ENCODE measurements around the gene XYLT1. TPM values are rescaled to one million over a fixed set of nuclear protein-coding genes. Genes with fewer than 3 reads are reported as not detected.
"Not testable (repeated sequence)": the region's sequence is repeated elsewhere in the genome, so short reads cannot be mapped to it uniquely, and the experiment has no call there.

Gene XYLT1
- total and polyA plus RNA-seq, 2 donors, result 2.2 to 3.5 TPM

- peak in 3 of 9 donors; percentile 31 to 62 (median 38) for DNase-seq (ENCODE audit: low read depth in 6 of 9, low spot score in 9 of 9)
- 55% methylated on average over 7 of the region's 7 CpGs for WGBS
- H3K27ac ChIP-seq (ENCODE audit: low read depth in 1 of 2, low read length in 1 of 2), result no peak overlapping the region
These were observed 130.8 kb downstream of the XYLT1 start for GRCh38 chr16:17339764-17340541.

GRCh38 chr16:17338244-17338643 is 132.5 kb downstream of the XYLT1 start:
- peaks cover 0 to 2% of the 10 kb centered on the region in 2 donors for H3K9me3 ChIP-seq (ENCODE audit: control insufficient read depth in 2 of 2, insufficient read depth in 1 of 2, low read length in 1 of 2)
- DNase-seq (ENCODE audit: low read depth in 6 of 9, low spot score in 9 of 9), result no peak
- H3K27me3 ChIP-seq (ENCODE audit: control insufficient read depth in 2 of 2, insufficient read depth in 1 of 2, low read length in 1 of 2), result no peaks in the 10 kb centered on the region
- H3K27ac ChIP-seq (ENCODE audit: low read depth in 1 of 2, low read length in 1 of 2), result no peak overlapping the region
- 98% methylated on average over 7 of the region's 7 CpGs for WGBS
- H3K36me3 ChIP-seq (ENCODE audit: control insufficient read depth in 2 of 2, insufficient read depth in 2 of 2, low read length in 1 of 2), result no peaks in the 10 kb centered on the region
- H3K4me3 ChIP-seq (ENCODE audit: low read length in 2 of 2), result no peak overlapping the region
- peaks cover 10 to 25% of the 10 kb centered on the region in 2 donors for H3K4me1 ChIP-seq (ENCODE audit: control insufficient read depth in 2 of 2, insufficient read depth in 2 of 2, low read length in 2 of 2)

More at GRCh38 chr16:17339764-17340541, 130.8 kb downstream of the XYLT1 start:
- no peak overlapping the region for H3K4me3 ChIP-seq (ENCODE audit: low read length in 2 of 2)
- peaks cover 0 to 3% of the 10 kb centered on the region in 2 donors for H3K9me3 ChIP-seq (ENCODE audit: control insufficient read depth in 2 of 2, insufficient read depth in 1 of 2, low read length in 1 of 2)
- no peaks in the 10 kb centered on the region for H3K27me3 ChIP-seq (ENCODE audit: control insufficient read depth in 2 of 2, insufficient read depth in 1 of 2, low read length in 1 of 2)
- peaks cover 14 to 38% of the 10 kb centered on the region in 2 donors for H3K4me1 ChIP-seq (ENCODE audit: control insufficient read depth in 2 of 2, insufficient read depth in 2 of 2, low read length in 2 of 2)
- no peaks in the 10 kb centered on the region for H3K36me3 ChIP-seq (ENCODE audit: control insufficient read depth in 2 of 2, insufficient read depth in 2 of 2, low read length in 1 of 2)

- Histone ChIP-seq H3K9me3 (ENCODE audit: control insufficient read depth in 2 of 2, insufficient read depth in 1 of 2, low read length in 1 of 2) (no peaks in the 10 kb centered on the region), H3K27ac (ENCODE audit: low read depth in 1 of 2, low read length in 1 of 2) (no peak overlapping the region), H3K4me1 (ENCODE audit: control insufficient read depth in 2 of 2, insufficient read depth in 2 of 2, low read length in 2 of 2) (peaks cover 6 to 11% of the 10 kb centered on the region in 2 donors), H3K27me3 (ENCODE audit: control insufficient read depth in 2 of 2, insufficient read depth in 1 of 2, low read length in 1 of 2) (no peaks in the 10 kb centered on the region), H3K4me3 (ENCODE audit: low read length in 2 of 2) (no peak overlapping the region), H3K36me3 (ENCODE audit: control insufficient read depth in 2 of 2, insufficient read depth in 2 of 2, low read length in 1 of 2) (no peaks in the 10 kb centered on the region)
- 90% methylated on average over 8 of the region's 8 CpGs for WGBS
- DNase-seq (ENCODE audit: low read depth in 6 of 9, low spot score in 9 of 9), result no peak
These were observed 134.2 kb downstream of the XYLT1 start for GRCh38 chr16:17336530-17336900.

GRCh38 chr16:17335826-17336529 is 134.8 kb downstream of the XYLT1 start:
- Histone ChIP-seq H3K27me3 (ENCODE audit: control insufficient read depth in 2 of 2, insufficient read depth in 1 of 2, low read length in 1 of 2) (no peaks in the 10 kb centered on the region), H3K4me3 (ENCODE audit: low read length in 2 of 2) (no peak overlapping the region), H3K27ac (ENCODE audit: low read depth in 1 of 2, low read length in 1 of 2) (no peak overlapping the region), H3K9me3 (ENCODE audit: control insufficient read depth in 2 of 2, insufficient read depth in 1 of 2, low read length in 1 of 2) (no peaks in the 10 kb centered on the region), H3K36me3 (ENCODE audit: control insufficient read depth in 2 of 2, insufficient read depth in 2 of 2, low read length in 1 of 2) (no peaks in the 10 kb centered on the region), H3K4me1 (ENCODE audit: control insufficient read depth in 2 of 2, insufficient read depth in 2 of 2, low read length in 2 of 2) (peaks cover 6 to 11% of the 10 kb centered on the region in 2 donors)
- WGBS, result 89% methylated on average over 11 of the region's 11 CpGs
- DNase-seq (ENCODE audit: low read depth in 6 of 9, low spot score in 9 of 9), result no peak

GRCh38 chr16:17335406-17335805 is 135.4 kb downstream of the XYLT1 start:
- not testable (repeated sequence) for DNase-seq (ENCODE audit: low read depth in 6 of 9, low spot score in 9 of 9); H3K9me3 ChIP-seq (ENCODE audit: control insufficient read depth in 2 of 2, insufficient read depth in 1 of 2, low read length in 1 of 2); H3K4me1 ChIP-seq (ENCODE audit: control insufficient read depth in 2 of 2, insufficient read depth in 2 of 2, low read length in 2 of 2); H3K27ac ChIP-seq (ENCODE audit: low read depth in 1 of 2, low read length in 1 of 2); H3K27me3 ChIP-seq (ENCODE audit: control insufficient read depth in 2 of 2, insufficient read depth in 1 of 2, low read length in 1 of 2); H3K4me3 ChIP-seq (ENCODE audit: low read length in 2 of 2); H3K36me3 ChIP-seq (ENCODE audit: control insufficient read depth in 2 of 2, insufficient read depth in 2 of 2, low read length in 1 of 2)
- 96% methylated on average over 10 of the region's 10 CpGs for WGBS

- no peaks in the 10 kb centered on the region for H3K36me3 ChIP-seq (ENCODE audit: control insufficient read depth in 2 of 2, insufficient read depth in 2 of 2, low read length in 1 of 2)
- DNase-seq (ENCODE audit: low read depth in 6 of 9, low spot score in 9 of 9), result no peak
- no peak overlapping the region for H3K4me3 ChIP-seq (ENCODE audit: low read length in 2 of 2)
- peaks cover 0 to 3% of the 10 kb centered on the region in 2 donors for H3K4me1 ChIP-seq (ENCODE audit: control insufficient read depth in 2 of 2, insufficient read depth in 2 of 2, low read length in 2 of 2)
- no peaks in the 10 kb centered on the region for H3K9me3 ChIP-seq (ENCODE audit: control insufficient read depth in 2 of 2, insufficient read depth in 1 of 2, low read length in 1 of 2)
- H3K27ac ChIP-seq (ENCODE audit: low read depth in 1 of 2, low read length in 1 of 2), result no peak overlapping the region
- no peaks in the 10 kb centered on the region for H3K27me3 ChIP-seq (ENCODE audit: control insufficient read depth in 2 of 2, insufficient read depth in 1 of 2, low read length in 1 of 2)
- 96% methylated on average over 5 of the region's 5 CpGs for WGBS
These were observed 136.7 kb downstream of the XYLT1 start for GRCh38 chr16:17334096-17334495.

- no peak overlapping the region for H3K27ac ChIP-seq (ENCODE audit: low read depth in 1 of 2, low read length in 1 of 2)
- no peak overlapping the region for H3K4me3 ChIP-seq (ENCODE audit: low read length in 2 of 2)
- H3K36me3 ChIP-seq (ENCODE audit: control insufficient read depth in 2 of 2, insufficient read depth in 2 of 2, low read length in 1 of 2), result no peaks in the 10 kb centered on the region
- no peaks in the 10 kb centered on the region for H3K9me3 ChIP-seq (ENCODE audit: control insufficient read depth in 2 of 2, insufficient read depth in 1 of 2, low read length in 1 of 2)
- H3K4me1 ChIP-seq (ENCODE audit: control insufficient read depth in 2 of 2, insufficient read depth in 2 of 2, low read length in 2 of 2), result peaks cover 0 to 3% of the 10 kb centered on the region in 2 donors
- 92% methylated on average over 2 of the region's 2 CpGs for WGBS
- H3K27me3 ChIP-seq (ENCODE audit: control insufficient read depth in 2 of 2, insufficient read depth in 1 of 2, low read length in 1 of 2), result no peaks in the 10 kb centered on the region
- DNase-seq (ENCODE audit: low read depth in 6 of 9, low spot score in 9 of 9), result no peak
These were observed 137.5 kb downstream of the XYLT1 start for GRCh38 chr16:17333229-17333628.

GRCh38 chr16:17331991-17332390 is 138.8 kb downstream of the XYLT1 start:
- 98% methylated on average over 4 of the region's 4 CpGs for WGBS
- no peaks in the 10 kb centered on the region for H3K27me3 ChIP-seq (ENCODE audit: control insufficient read depth in 2 of 2, insufficient read depth in 1 of 2, low read length in 1 of 2)
- no peaks in the 10 kb centered on the region for H3K36me3 ChIP-seq (ENCODE audit: control insufficient read depth in 2 of 2, insufficient read depth in 2 of 2, low read length in 1 of 2)
- H3K27ac ChIP-seq (ENCODE audit: low read depth in 1 of 2, low read length in 1 of 2), result no peak overlapping the region
- peaks cover 0 to under 1% of the 10 kb centered on the region in 2 donors for H3K4me1 ChIP-seq (ENCODE audit: control insufficient read depth in 2 of 2, insufficient read depth in 2 of 2, low read length in 2 of 2)
- DNase-seq (ENCODE audit: low read depth in 6 of 9, low spot score in 9 of 9), result no peak
- no peak overlapping the region for H3K4me3 ChIP-seq (ENCODE audit: low read length in 2 of 2)
- H3K9me3 ChIP-seq (ENCODE audit: control insufficient read depth in 2 of 2, insufficient read depth in 1 of 2, low read length in 1 of 2), result no peaks in the 10 kb centered on the region

GRCh38 chr16:17331071-17331607 is 139.6 kb downstream of the XYLT1 start:
- no peak overlapping the region for H3K27ac ChIP-seq (ENCODE audit: low read depth in 1 of 2, low read length in 1 of 2)

More at GRCh38 chr16:17331071-17331607, 139.6 kb downstream of the XYLT1 start:
- H3K27me3 ChIP-seq (ENCODE audit: control insufficient read depth in 2 of 2, insufficient read depth in 1 of 2, low read length in 1 of 2), result no peaks in the 10 kb centered on the region
- H3K4me1 ChIP-seq (ENCODE audit: control insufficient read depth in 2 of 2, insufficient read depth in 2 of 2, low read length in 2 of 2), result no peaks in the 10 kb centered on the region
- H3K9me3 ChIP-seq (ENCODE audit: control insufficient read depth in 2 of 2, insufficient read depth in 1 of 2, low read length in 1 of 2), result no peaks in the 10 kb centered on the region
- no peak for DNase-seq (ENCODE audit: low read depth in 6 of 9, low spot score in 9 of 9)
- no peaks in the 10 kb centered on the region for H3K36me3 ChIP-seq (ENCODE audit: control insufficient read depth in 2 of 2, insufficient read depth in 2 of 2, low read length in 1 of 2)
- WGBS, result 78% methylated on average over 10 of the region's 10 CpGs
- H3K4me3 ChIP-seq (ENCODE audit: low read length in 2 of 2), result no peak overlapping the region

All from thymus (tissue), 11 donors.